ENCODE measurements around the gene TRIM45. TPM values are rescaled to one million over a fixed set of nuclear protein-coding genes. Genes with fewer than 3 reads are reported as not detected.

TRIM45 gene
- total and polyA plus RNA-seq, 2 experiments from 2014 or later, result 4.1 to 4.3 TPM

- TF ChIP-seq CTCF (IDR thresholded peaks at IDR 0.05; ENCODE audit: poor library complexity), result no peak
- no peak for TF ChIP-seq EZH2phosphoT487 (IDR thresholded peaks at IDR 0.05; ENCODE audit: low read depth, severe bottlenecking, unreplicated experiment)
- no peak for TF ChIP-seq EZH2 (IDR thresholded peaks at IDR 0.05; ENCODE audit: borderline replicate concordance)
- Histone ChIP-seq H3K4me3 (no peak overlapping the region), H3K9me2 (replicated peaks; ENCODE audit: insufficient read depth) (no peaks in the 10 kb centered on the region), H4K20me1 (ENCODE audit: insufficient read depth, poor library complexity, severe bottlenecking) (no peaks in the 10 kb centered on the region), H3K4me2 (no peak overlapping the region), H3K36me3 (replicated peaks; ENCODE audit: insufficient read depth, low read depth) (no peaks in the 10 kb centered on the region), H2AFZ (no peak overlapping the region), H3K79me2 (no peaks in the 10 kb centered on the region), H3K9me3 (ENCODE audit: low read depth) (no peaks in the 10 kb centered on the region), H3K27me3 (no peaks in the 10 kb centered on the region), H3K4me1 (ENCODE audit: insufficient read depth) (peaks cover 12% of the 10 kb centered on the region), H3K27ac (no peak overlapping the region)
- 73% methylated on average over 3 of the region's 3 CpGs for WGBS (ENCODE audit: low lambda C conversion rate, missing lambda C conversion rate)
- DNase-seq (ENCODE audit: low spot score), result no peak
These were observed 24.6 kb downstream of the TRIM45 start for GRCh38 chr1:117096951-117097408.

DNA sequence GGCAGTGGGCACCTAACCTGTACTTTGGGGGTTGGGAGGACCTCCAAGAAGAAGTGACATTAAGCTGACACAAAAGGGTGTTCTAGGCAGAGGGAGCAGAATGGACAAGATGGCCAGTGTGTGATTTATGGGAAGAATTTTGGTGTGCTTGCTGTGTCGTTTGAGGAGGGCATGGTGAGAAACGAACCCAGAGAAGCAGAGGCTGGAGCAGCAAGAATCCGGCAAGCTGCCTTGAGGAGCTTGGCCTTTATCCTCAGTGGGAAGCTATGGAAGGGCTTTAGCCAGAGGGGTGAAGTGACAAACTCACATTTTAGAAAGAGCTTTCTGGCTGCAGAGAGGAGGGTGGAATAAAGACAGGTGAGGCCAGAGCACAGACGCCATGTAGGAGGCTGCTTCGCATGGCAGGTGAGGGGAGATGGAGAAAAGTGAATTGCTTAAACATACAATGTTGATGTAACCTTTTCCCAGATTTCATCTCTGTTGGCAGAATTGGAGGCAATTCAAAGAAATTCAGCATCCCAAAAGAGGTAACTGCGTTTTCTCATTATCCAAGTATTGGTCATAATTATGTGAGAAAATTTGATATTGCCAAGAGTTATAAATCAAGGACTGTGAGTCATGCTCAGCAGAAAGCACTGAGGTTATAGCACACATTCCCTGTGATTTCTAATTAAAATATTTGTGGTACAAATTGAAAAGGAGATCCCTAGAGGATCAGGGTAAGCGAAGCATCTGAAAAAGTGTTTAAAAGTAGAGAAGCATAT is 26.5 kb downstream of the TRIM45 start:
- 93% methylated on average over 7 of the region's 7 CpGs for WGBS (ENCODE audit: low lambda C conversion rate, missing lambda C conversion rate)

DNA sequence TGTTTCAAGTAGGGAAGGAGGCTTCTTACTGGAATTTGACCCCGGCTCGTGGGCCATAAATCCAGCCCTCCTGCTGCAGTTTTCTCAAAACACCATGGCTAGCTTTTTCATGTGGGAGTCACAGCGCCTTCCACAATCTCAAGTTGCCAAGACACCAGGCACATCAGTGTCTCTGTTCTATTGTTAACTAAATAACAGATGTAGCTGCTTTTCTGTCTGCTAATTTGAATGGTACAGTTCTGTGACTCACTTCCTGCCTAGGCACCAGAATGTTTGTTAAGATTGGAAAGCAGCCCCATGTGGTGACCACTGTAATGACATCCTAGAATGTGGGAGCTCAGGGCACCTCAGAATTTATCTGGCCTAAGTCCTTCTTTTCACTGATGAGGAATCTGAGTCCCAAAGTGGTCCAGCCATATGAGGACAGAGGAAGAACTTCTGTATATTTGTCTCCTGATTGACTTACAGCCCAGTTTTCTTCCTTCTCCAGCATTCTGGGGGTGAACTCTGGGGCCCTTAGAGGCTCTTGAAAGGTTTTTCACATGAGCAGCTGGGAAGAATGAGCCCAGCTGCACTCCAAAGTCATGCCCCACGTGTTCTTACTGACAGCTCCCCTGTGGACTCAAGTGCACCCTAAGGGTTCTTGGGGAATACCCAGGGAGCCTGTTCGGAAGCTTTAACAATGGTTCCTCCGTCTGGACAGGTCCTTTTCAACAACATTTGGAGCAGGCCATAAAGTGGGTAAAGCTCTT is 27.5 kb downstream of the TRIM45 start:
- Histone ChIP-seq H3K27me3 (no peaks in the 10 kb centered on the region), H2AFZ (no peak overlapping the region), H3K9me3 (ENCODE audit: low read depth) (no peaks in the 10 kb centered on the region), H3K27ac (peak overlapping the region; percentile 71), H3K4me3 (no peak overlapping the region), H3K9me2 (replicated peaks; ENCODE audit: insufficient read depth) (no peaks in the 10 kb centered on the region), H3K4me2 (peak overlapping the region; percentile 21), H3K4me1 (ENCODE audit: insufficient read depth) (peaks cover 12% of the 10 kb centered on the region), H3K36me3 (replicated peaks; ENCODE audit: insufficient read depth, low read depth) (no peaks in the 10 kb centered on the region), H4K20me1 (ENCODE audit: insufficient read depth, poor library complexity, severe bottlenecking) (no peaks in the 10 kb centered on the region), H3K79me2 (no peaks in the 10 kb centered on the region)
- WGBS (ENCODE audit: low lambda C conversion rate, missing lambda C conversion rate), result 68% methylated on average over 6 of the region's 6 CpGs
- DNase-seq (ENCODE audit: low spot score), result peak; percentile 38
- no peak for TF ChIP-seq EZH2 (IDR thresholded peaks at IDR 0.05; ENCODE audit: borderline replicate concordance)
- TF ChIP-seq CTCF (IDR thresholded peaks at IDR 0.05; ENCODE audit: poor library complexity), result peak; percentile 8
- TF ChIP-seq EZH2phosphoT487 (IDR thresholded peaks at IDR 0.05; ENCODE audit: low read depth, severe bottlenecking, unreplicated experiment), result no peak

More for the DNA sequence above, 26.5 kb downstream of the TRIM45 start:
- Histone ChIP-seq H3K27ac (no peak overlapping the region), H3K4me3 (no peak overlapping the region), H3K9me2 (replicated peaks; ENCODE audit: insufficient read depth) (no peaks in the 10 kb centered on the region), H3K4me1 (ENCODE audit: insufficient read depth) (peaks cover 12% of the 10 kb centered on the region), H3K4me2 (no peak overlapping the region), H4K20me1 (ENCODE audit: insufficient read depth, poor library complexity, severe bottlenecking) (no peaks in the 10 kb centered on the region), H3K27me3 (no peaks in the 10 kb centered on the region), H3K79me2 (no peaks in the 10 kb centered on the region), H3K9me3 (ENCODE audit: low read depth) (no peaks in the 10 kb centered on the region), H3K36me3 (replicated peaks; ENCODE audit: insufficient read depth, low read depth) (no peaks in the 10 kb centered on the region), H2AFZ (no peak overlapping the region)
- TF ChIP-seq CTCF (IDR thresholded peaks at IDR 0.05; ENCODE audit: poor library complexity) (no peak), EZH2 (IDR thresholded peaks at IDR 0.05; ENCODE audit: borderline replicate concordance) (no peak), EZH2phosphoT487 (IDR thresholded peaks at IDR 0.05; ENCODE audit: low read depth, severe bottlenecking, unreplicated experiment) (no peak)
- no peak for DNase-seq (ENCODE audit: low spot score)
